Cardiac muscle cell (in vitro differentiated cells and primary cell): ENCODE measurements around the gene ERICH4. TPM values are rescaled to one million over a fixed set of nuclear protein-coding genes. Genes with fewer than 3 reads are reported as not detected.
A peak's percentile ranks its signal among the peaks of the same experiment; 100 is the strongest.
"Not testable (repeated sequence)": the region's sequence is repeated elsewhere in the genome, so short reads cannot be mapped to it uniquely, and the experiment has no call there.

Experiments
- DNase-seq, 2 donors: peaks; one replicate each; pipeline versions ENCODE4 v3.0.0 to v3.0.0-alpha.2; 2010 to 2017; ENCODE audit warnings: low read depth in 1 of 2, low spot score in 1 of 2
- H3K27ac ChIP-seq: fragments of 200-600 bp; sonication (generic); 2 replicates; pipeline ENCODE4 v1.5.1; 2016
- H3K27me3 ChIP-seq: fragments of 200-600 bp; sonication (generic); 2 replicates; pipeline ENCODE4 v1.6.0; 2016; ENCODE audit warnings: control low read depth
- H3K36me3 ChIP-seq: fragments of 200-600 bp; sonication (generic); 2 replicates; pipeline ENCODE4 v1.5.1; 2016; ENCODE audit warnings: control low read depth
- H3K4me1 ChIP-seq: fragments of 200-600 bp; sonication (generic); 2 replicates; pipeline ENCODE4 v1.8.1; 2017; ENCODE audit warnings: low read depth, mild to moderate bottlenecking, mixed run types
- H3K4me3 ChIP-seq: fragments of 200-600 bp; sonication (generic); 2 replicates; pipeline ENCODE4 v1.5.1; 2016; ENCODE audit warnings: mild to moderate bottlenecking
- H3K9me3 ChIP-seq: fragments of 200-600 bp; sonication (generic); 2 replicates; pipeline ENCODE4 v1.5.1; 2017; ENCODE audit warnings: low read depth, mild to moderate bottlenecking, control low read depth
- polyA plus RNA-seq: library from polyadenylated mRNA; unstranded; fragments of >200 nt; fragmentation: Nextera tagmentation; extraction: Ambion mirVana; gene quantifications from 2 replicates; pipeline ENCODE4 v1.2.1, GENCODE V29; 2016
- total RNA-seq: library from RNA; depleted of rRNA; stranded (reverse); fragments of >200 nt; gene quantifications from 2 replicates; pipeline ENCODE4 v1.2.3, GENCODE V29; 2016
- TF ChIP-seq, protein P1 (sequence below): IDR thresholded peaks from 2 replicates; pipeline ENCODE4 v1.5.1; 2012; ENCODE audit warnings: low read depth, mild to moderate bottlenecking, low read length

ERICH4 gene
- total and polyA plus RNA-seq, 2 experiments from 2014 or later = not detected

DNA sequence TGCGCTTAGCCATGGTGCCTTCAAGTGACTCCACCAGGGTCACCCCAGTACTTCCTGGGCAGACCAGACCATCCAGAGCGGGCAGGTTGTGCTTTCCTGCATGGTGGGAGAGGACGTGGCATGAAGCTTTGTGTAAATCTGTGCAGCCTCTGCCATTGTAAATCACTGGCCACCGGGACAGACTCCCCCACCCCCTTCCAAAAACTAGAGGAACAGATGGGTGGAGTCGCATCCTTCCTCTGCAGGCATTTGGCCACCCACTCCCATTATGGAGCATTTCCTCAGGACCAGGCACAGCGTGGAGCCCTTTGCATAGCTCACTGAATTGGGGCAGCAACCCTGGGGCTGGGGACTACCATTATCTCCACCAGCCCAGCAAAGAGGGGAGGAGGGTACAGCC lies 37.2 kb upstream of the ERICH4 start:
- H3K9me3 ChIP-seq = no peaks in the 10 kb centered on the region
- no peak overlapping the region for H3K4me3 ChIP-seq
- H3K36me3 ChIP-seq = no peaks in the 10 kb centered on the region
- no peaks in the 10 kb centered on the region for H3K27me3 ChIP-seq
- no peak overlapping the region for H3K27ac ChIP-seq
- H3K4me1 ChIP-seq = peaks cover 11% of the 10 kb centered on the region
- TF ChIP-seq, protein P1, sequence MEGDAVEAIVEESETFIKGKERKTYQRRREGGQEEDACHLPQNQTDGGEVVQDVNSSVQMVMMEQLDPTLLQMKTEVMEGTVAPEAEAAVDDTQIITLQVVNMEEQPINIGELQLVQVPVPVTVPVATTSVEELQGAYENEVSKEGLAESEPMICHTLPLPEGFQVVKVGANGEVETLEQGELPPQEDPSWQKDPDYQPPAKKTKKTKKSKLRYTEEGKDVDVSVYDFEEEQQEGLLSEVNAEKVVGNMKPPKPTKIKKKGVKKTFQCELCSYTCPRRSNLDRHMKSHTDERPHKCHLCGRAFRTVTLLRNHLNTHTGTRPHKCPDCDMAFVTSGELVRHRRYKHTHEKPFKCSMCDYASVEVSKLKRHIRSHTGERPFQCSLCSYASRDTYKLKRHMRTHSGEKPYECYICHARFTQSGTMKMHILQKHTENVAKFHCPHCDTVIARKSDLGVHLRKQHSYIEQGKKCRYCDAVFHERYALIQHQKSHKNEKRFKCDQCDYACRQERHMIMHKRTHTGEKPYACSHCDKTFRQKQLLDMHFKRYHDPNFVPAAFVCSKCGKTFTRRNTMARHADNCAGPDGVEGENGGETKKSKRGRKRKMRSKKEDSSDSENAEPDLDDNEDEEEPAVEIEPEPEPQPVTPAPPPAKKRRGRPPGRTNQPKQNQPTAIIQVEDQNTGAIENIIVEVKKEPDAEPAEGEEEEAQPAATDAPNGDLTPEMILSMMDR = no peak
- no peak for DNase-seq

DNA sequence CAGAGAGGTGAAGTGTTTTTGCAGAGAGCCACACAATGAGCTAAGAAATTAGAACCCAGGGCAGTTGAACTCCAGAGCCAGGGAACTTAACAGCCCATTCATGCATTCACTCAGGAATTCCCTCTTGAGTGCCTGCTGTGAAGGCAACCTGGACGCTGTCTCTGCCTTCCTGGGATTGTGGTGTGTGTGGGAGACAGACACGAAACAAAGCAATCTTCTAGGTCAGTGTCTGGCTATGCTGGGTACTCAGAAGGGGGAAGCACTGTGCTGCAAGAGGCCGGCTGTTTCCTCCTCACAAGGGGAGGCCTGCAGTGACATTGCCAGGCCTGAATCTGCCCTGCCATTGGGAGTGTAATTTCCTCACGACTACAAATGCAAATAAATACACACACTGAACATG lies 35.7 kb upstream of the ERICH4 start:
- H3K36me3 ChIP-seq = peaks cover 4% of the 10 kb centered on the region
- peak overlapping the region; percentile 81 for H3K27ac ChIP-seq
- peaks cover 11% of the 10 kb centered on the region for H3K4me1 ChIP-seq
- TF ChIP-seq, protein P1 = no peak
- no peaks in the 10 kb centered on the region for H3K9me3 ChIP-seq
- peak in 1 of 2 donors; percentile 58 for DNase-seq
- H3K4me3 ChIP-seq = no peak overlapping the region
- H3K27me3 ChIP-seq = no peaks in the 10 kb centered on the region

DNA sequence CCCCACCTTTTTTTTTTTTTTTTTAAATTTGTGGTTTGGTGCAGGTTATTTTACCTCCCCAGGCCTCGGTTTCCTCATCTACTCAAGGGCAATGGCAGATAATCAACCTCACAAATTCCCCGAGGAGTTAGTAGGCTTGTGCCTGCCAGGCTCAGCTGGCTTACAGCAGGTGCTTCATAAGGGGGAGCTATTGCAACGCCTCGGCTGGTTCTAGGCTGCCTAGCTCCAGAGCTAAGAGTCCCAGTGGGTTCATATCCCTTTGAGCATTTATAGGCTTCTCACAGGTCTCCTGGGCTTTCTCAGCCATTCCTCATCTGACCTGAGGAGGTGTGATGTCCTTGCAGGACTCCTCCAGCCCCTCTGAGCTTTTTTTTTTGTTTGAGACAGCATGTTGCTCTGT lies 34.7 kb upstream of the ERICH4 start:
- TF ChIP-seq, protein P1 = no peak
- Histone ChIP-seq H3K36me3 (peaks cover 9% of the 10 kb centered on the region), H3K27me3 (no peaks in the 10 kb centered on the region), H3K4me1 (peaks cover 11% of the 10 kb centered on the region), H3K4me3 (no peak overlapping the region), H3K9me3 (no peaks in the 10 kb centered on the region), H3K27ac (peak overlapping the region; percentile 81)
- DNase-seq = no peak

- Histone ChIP-seq H3K4me1 (peaks cover 11% of the 10 kb centered on the region), H3K27ac (peak overlapping the region; percentile 81)
- not testable (repeated sequence) for H3K27me3 ChIP-seq, H3K9me3 ChIP-seq, H3K36me3 ChIP-seq, H3K4me3 ChIP-seq, DNase-seq
These were observed 34.1 kb upstream of the ERICH4 start for GRCh38 chr19:41408846-41409245.

GRCh38 chr19:41409288-41409687 lies 33.7 kb upstream of the ERICH4 start:
- DNase-seq = peak; percentile 52 to 54
- TF ChIP-seq, protein P1 = no peak
- no peaks in the 10 kb centered on the region for H3K9me3 ChIP-seq
- H3K4me1 ChIP-seq = peaks cover 11% of the 10 kb centered on the region
- H3K4me3 ChIP-seq = no peak overlapping the region
- peak overlapping the region; percentile 81 for H3K27ac ChIP-seq
- no peaks in the 10 kb centered on the region for H3K27me3 ChIP-seq
- H3K36me3 ChIP-seq = peaks cover 9% of the 10 kb centered on the region

DNA sequence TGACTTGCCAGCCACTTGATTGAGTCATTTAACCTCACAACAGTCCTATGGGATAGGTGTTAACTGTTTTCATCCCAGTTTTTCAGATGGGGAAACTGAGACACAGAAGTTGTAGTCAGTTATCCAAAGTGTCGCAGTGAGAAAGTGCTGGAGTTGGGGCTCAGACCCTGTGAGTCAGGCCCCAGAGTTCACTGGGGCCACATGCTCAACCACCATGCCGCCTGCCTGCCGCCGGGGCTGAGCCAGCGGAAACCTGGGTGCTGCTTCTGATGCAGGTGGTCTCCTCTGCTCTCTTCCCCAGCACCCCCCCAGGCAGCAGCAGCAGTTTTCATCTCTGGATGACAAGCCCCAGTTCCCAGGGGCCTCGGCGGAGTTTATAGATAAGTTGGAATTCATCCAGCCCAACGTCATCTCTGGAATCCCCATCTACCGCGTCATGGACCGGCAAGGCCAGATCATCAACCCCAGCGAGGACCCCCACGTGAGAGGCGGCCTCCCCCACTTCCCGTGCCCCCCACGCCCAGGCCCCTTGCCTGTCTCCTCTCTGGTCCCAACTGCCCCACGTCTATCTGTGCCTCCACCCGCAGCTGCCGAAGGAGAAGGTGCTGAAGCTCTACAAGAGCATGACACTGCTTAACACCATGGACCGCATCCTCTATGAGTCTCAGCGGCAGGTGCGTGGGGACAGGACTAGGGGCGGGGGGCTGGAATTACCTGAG lies 32.5 kb upstream of the ERICH4 start:
- Histone ChIP-seq H3K4me1 (peaks cover 11% of the 10 kb centered on the region), H3K27me3 (no peaks in the 10 kb centered on the region), H3K4me3 (no peak overlapping the region), H3K36me3 (peaks cover 12% of the 10 kb centered on the region), H3K27ac (peak overlapping the region; percentile 81), H3K9me3 (no peaks in the 10 kb centered on the region)
- TF ChIP-seq, protein P1 = no peak
- DNase-seq = peak in 1 of 2 donors; percentile 29
